IPS DF 4.7 (cell line): ENCODE measurements around the gene ATP2C1.
"Not testable (repeated sequence)": the region's sequence is repeated elsewhere in the genome, so short reads cannot be mapped to it uniquely, and the experiment has no call there.

Experiments used
- DNase-seq: peaks from one replicate; pipeline ENCODE4 v3.0.0-alpha.2; 2013; ENCODE audit warnings: low spot score; ENCODE audit errors: extremely low read depth

Gene ATP2C1

GRCh38 chr3:130934442-130935089, 40.7 kb downstream of the ATP2C1 start:
- no peak for DNase-seq

DNA sequence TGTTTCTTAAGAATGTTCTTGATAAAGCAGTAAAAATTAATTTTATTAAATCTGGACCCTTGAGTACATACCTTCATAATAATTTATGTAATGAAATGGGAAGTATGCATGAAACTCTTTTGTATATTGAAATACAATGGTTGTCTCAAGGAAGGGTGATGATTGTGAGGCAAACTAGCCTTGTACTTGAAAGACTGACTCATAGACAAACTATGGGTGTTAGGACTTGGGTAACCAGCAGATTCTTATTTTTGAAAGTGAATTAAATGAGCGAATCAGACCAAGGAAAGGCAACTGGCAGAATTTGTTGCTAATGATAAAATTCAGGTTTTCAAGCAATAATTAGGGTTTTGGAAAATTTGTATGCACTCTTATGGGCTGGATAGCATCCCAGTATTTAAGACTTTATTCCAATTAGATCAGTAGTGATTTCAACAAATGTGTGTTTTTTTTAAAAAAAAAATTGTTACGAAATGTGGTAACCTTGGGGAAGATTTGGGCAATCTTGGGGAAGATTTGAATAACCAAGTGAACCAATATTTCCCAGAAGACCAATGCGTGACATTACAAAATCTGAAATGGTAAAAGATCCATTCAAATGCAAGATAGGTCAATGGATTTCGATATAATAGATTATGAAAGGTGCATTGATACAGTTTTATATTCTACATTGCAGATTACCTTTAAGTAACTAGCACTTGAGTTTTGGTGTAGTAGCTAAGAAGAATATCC, 42.0 kb downstream of the ATP2C1 start:
- no peak for DNase-seq

DNA sequence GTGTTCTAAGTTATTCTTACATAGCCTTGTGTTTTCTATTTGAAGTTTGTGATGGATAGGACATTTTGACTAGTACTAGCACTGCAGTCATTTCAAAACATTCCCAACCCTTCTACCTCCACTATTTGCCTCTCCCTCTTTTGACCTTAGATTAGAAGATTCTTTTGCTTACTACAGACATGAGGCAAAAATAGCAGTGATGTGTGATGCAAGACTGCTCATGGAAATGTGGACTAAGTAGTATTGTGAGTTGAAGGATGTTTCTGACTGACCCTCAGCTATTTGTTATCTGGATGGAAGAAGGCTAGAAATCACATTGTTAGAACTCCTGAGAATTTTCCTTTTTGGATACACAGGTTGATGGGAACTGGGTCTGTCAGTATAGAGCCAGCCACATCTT, 45.9 kb downstream of the ATP2C1 start:
- DNase-seq, result no peak

GRCh38 chr3:130941793-130942192, 47.9 kb downstream of the ATP2C1 start:
- no peak for DNase-seq

- no peak for DNase-seq
Observed at GRCh38 chr3:130946882-130947281, 53.0 kb downstream of the ATP2C1 start.

DNA sequence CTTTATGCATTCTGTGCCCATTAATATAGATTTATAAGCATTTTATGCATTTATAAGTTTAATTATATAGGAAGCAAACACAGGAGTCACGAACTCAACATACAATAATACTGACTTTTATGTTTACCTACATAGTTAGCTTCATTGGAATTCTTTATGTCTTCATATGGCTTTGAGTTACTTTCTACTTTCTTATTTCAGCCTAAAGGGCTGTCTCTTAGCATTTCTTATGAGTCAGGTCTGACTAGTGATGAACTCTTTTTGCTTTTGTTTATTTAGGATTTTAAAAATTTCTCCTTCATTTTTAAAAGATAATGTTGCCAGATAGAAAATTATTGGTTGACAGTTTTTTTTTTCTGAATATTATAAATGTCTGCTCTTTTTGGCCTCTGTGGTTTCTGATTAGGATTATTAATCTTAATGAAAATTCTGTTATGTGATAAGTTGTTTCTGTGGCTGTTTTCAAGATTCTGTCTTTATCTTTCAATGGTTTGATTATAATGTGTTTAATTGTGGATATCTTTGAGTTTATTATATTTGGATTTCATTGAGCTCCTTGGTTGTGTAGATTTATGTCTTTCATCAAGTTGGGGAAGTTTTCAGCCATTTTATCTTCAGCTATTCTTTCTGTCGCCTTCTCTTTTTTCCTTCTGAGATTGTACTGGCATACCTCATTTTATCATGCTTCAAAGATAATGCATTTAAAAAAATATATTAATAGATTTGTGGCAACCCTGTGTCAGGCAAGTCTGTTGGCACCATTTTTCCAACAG, 54.3 kb downstream of the ATP2C1 start:
- DNase-seq, result no peak

DNA sequence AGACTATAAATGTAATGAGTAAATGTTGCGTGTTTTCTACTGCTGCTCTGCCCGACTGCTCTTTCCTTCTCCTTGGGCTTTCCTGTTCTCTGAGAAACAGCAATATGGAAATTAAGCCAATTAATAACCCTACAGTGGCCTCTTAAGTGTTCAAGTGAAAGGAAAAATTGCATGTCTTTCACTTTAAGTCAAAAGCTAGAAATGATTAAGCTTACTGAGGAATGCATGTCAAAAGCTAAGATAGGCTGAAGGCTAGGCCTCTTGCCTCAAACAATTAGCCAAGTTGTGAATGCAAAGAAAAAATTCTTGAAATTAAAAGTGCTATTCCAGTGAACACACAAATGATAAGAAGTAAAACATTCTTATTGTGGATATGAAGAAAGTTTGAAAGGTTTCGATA, 55.0 kb downstream of the ATP2C1 start:
- DNase-seq, result no peak

DNA sequence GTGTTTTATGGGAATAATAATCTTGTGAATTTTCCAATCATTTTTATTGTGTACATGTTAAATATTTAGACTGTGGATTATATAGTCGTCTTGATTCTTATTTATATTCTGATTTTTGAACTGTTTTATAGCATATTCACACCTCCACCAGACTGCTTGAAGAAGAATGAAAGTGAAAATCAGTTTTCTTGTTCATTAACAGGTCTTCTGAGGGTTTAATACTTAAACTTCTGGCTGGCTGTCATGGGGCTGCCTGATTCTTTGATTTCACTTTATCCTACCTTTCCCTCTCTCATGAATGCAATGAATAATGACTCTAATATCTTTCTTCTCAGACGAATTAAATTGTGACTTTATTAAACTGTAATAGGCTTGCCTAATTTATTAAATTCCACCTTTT, 56.2 kb downstream of the ATP2C1 start:
- DNase-seq, result no peak

GRCh38 chr3:130950641-130951040, 56.8 kb downstream of the ATP2C1 start:
- DNase-seq, result no peak

GRCh38 chr3:130955481-130955880, 61.6 kb downstream of the ATP2C1 start:
- DNase-seq, result no peak

DNA sequence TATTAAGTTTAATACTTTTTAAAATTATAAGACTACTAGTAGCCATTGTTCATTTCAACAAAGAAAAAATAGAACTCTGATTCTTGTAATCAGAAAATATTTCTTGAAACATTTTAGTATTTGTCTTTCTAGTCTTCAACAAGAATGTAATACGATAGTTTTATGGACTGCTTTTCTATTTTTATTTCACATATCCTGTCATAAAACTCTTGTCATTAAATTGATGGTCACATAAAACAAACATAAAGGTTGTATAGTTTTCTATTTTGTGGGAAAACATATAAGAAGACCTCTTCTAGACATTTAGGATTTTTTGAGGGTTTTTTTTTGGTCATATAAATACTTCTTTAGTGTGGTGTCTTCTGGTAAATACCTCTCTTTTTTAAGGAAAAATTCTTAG, 62.4 kb downstream of the ATP2C1 start:
- DNase-seq, result no peak

DNA sequence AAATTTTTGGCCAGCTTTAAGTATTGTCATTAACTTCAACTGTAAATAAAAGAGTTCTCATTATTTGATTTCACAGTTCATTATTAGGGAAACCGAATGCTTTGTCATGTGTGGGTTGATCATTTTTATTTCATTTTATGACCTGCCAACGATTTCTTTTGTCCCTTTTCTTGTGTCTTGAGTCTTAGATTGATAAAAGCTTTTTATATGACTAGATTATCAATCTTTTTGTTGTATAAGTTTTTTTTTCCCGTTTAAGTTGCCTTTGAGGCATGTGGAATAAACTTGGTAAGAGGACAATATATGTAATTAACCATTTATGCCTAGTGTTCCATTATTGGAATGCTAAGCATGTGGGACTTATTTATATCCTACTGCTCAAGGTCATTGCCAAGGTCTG, 62.8 kb downstream of the ATP2C1 start:
- no peak for DNase-seq

DNA sequence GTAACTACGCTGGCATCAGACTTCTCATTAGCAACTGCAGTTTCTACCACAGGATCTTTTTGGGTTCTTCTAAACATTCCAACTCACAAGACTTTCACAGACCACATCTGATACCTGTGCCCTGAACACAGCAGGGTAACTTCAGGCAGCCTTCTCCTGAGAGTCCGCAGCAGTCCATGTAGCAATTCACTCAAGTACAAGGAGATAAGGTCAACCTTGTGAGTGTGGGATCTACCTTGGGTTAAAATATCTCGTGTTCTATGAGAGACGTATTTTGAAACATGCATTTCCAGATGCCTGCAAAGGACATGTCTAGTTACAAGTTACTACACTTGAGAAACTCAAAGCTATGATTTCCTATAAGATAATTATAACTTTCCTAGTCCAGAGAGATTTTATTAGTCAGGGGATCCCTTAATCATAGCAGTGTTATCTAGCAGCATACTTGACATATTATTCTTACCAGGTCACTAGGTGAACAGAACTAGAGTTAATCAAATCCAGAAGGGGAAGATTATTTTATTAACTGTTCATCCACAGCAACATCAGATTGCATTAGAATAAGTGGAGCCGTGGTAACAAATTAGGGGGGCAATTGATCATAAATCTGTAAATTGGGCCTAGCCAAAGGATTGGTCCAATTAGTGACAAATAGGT, 66.4 kb downstream of the ATP2C1 start:
- DNase-seq, result no peak

DNA sequence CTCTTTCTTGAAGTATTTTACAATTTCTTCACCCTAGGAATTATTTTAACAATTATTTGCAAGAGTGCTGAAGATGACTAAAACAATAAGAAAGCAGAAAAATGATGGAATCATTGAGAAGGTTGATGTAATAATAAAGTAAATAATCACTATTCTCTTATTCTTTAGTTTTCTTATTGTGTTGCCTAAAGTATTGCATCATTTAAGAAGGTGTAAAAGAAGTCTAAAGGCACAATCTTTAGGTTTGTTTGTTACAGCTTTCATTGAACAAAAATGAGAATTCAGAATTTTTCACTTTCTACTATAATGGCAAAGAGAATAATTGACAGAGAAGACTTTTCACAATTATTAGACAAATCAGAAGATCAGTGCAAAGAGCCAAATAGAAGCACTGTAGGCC, 67.6 kb downstream of the ATP2C1 start:
- DNase-seq, result no peak

- no peak for DNase-seq
Observed at GRCh38 chr3:130963444-130963843, 69.6 kb downstream of the ATP2C1 start.

- DNase-seq, result no peak
Observed at GRCh38 chr3:130963878-130964277, 70.0 kb downstream of the ATP2C1 start.

- DNase-seq, result no peak
Observed at GRCh38 chr3:130967281-130967680, 73.4 kb downstream of the ATP2C1 start.

GRCh38 chr3:130968221-130968620, 74.3 kb downstream of the ATP2C1 start:
- DNase-seq, result no peak

GRCh38 chr3:130969621-130970020, 75.7 kb downstream of the ATP2C1 start:
- DNase-seq, result no peak

DNA sequence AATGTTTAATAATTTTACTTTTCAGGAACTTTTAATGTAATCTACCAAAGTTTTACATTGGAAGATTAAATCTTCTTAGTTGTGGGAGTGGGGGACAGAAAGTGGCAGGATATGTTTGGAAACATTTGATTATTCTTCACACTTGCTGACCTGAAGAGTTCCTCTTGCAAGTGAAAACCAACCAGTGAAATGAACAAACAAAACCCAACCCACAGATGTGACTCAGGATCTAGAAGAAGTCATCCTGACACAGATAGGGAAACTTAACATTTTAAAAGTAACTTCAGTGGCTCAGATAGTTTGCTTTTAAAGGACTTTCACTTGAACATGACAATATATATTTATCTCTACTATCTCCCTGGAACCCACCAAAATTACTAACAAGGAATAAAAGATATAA, 77.3 kb downstream of the ATP2C1 start:
- no peak for DNase-seq

DNA sequence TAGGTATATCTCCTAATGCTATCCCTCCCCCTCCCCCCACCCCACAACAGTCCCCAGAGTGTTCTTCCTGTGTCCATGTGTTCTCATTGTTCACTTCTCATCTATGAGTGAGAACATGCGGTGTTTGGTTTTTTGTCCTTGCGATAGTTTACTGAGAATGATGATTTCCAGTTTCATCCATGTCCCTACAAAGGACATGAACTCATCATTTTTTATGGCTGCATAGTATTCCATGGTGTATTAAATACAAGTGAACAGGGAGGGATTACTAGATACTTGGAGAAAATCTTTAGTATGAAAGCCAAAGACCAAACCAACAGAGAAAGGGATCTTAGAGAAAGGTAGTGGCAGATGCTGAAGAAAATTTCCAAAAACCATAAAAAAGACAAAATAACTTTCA, 78.7 kb downstream of the ATP2C1 start:
- not testable (repeated sequence) for DNase-seq

- no peak for DNase-seq
Observed at GRCh38 chr3:130973406-130973805, 79.5 kb downstream of the ATP2C1 start.
